GM18858 (cell line): ENCODE results near the gene THOC2.
"Not testable (repeated sequence)": the region's sequence is repeated elsewhere in the genome, so short reads cannot be mapped to it uniquely, and the experiment has no call there.

Experiments used
- ATAC-seq: cut with Tn5 transposase; IDR thresholded peaks from one replicate; pipeline ENCODE4 v1.9.1; 2021; ENCODE audit not compliant: unreplicated experiment

THOC2 gene

GRCh38 chrX:123736333-123736921 is 3.6 kb upstream of the THOC2 start:
- ATAC-seq, result no peak

GRCh38 chrX:123735137-123735536 is 2.3 kb upstream of the THOC2 start:
- ATAC-seq, result not testable (repeated sequence)

- ATAC-seq, result not testable (repeated sequence)
Measured at GRCh38 chrX:123734079-123734478, 1.2 kb upstream of the THOC2 start.

GRCh38 chrX:123731987-123732669 is 724 bp downstream of the THOC2 start:
- ATAC-seq, result no peak

GRCh38 chrX:123731258-123731986 is 1.4 kb downstream of the THOC2 start:
- ATAC-seq, result no peak

GRCh38 chrX:123728554-123728953 is 4.3 kb downstream of the THOC2 start:
- no peak for ATAC-seq

- no peak for ATAC-seq
Measured at GRCh38 chrX:123728016-123728415, 4.8 kb downstream of the THOC2 start.

- not testable (repeated sequence) for ATAC-seq
Measured at GRCh38 chrX:123722193-123722592, 10.7 kb downstream of the THOC2 start.

- ATAC-seq, result no peak
Measured at GRCh38 chrX:123720486-123720885, 12.4 kb downstream of the THOC2 start.

- no peak for ATAC-seq
Measured at GRCh38 chrX:123713841-123714240, 19.0 kb downstream of the THOC2 start.

- ATAC-seq, result no peak
Measured at GRCh38 chrX:123713434-123713833, 19.4 kb downstream of the THOC2 start.

GRCh38 chrX:123711201-123711600 is 21.7 kb downstream of the THOC2 start:
- ATAC-seq, result not testable (repeated sequence)

GRCh38 chrX:123704781-123705180 is 28.1 kb downstream of the THOC2 start:
- ATAC-seq, result no peak

- ATAC-seq, result no peak
Measured at GRCh38 chrX:123698979-123699520, 33.8 kb downstream of the THOC2 start.

GRCh38 chrX:123696334-123696733 is 36.5 kb downstream of the THOC2 start:
- no peak for ATAC-seq

GRCh38 chrX:123695242-123695641 is 37.6 kb downstream of the THOC2 start:
- ATAC-seq, result no peak

- ATAC-seq, result no peak
Measured at GRCh38 chrX:123691776-123692175, 41.1 kb downstream of the THOC2 start.

GRCh38 chrX:123688524-123688923 is 44.3 kb downstream of the THOC2 start:
- no peak for ATAC-seq

GRCh38 chrX:123685232-123685631 is 47.6 kb downstream of the THOC2 start:
- ATAC-seq, result no peak

GRCh38 chrX:123682186-123682585 is 50.7 kb downstream of the THOC2 start:
- ATAC-seq, result no peak

- ATAC-seq, result not testable (repeated sequence)
Measured at GRCh38 chrX:123679733-123680460, 53.0 kb downstream of the THOC2 start.
